NCI-H748 (cell line): ENCODE measurements around the gene VAV2.
"Not testable (repeated sequence)": the region's sequence is repeated elsewhere in the genome, so short reads cannot be mapped to it uniquely, and the experiment has no call there.

Experiments
- DNase-seq: peaks from one replicate; lab custom pipeline; 2025; ENCODE audit not compliant: unreplicated experiment; lab: John Stamatoyannopoulos, UW

VAV2 gene

GRCh38 chr9:133777871-133778270 is 214.3 kb downstream of the VAV2 start:
- DNase-seq = no peak

DNA sequence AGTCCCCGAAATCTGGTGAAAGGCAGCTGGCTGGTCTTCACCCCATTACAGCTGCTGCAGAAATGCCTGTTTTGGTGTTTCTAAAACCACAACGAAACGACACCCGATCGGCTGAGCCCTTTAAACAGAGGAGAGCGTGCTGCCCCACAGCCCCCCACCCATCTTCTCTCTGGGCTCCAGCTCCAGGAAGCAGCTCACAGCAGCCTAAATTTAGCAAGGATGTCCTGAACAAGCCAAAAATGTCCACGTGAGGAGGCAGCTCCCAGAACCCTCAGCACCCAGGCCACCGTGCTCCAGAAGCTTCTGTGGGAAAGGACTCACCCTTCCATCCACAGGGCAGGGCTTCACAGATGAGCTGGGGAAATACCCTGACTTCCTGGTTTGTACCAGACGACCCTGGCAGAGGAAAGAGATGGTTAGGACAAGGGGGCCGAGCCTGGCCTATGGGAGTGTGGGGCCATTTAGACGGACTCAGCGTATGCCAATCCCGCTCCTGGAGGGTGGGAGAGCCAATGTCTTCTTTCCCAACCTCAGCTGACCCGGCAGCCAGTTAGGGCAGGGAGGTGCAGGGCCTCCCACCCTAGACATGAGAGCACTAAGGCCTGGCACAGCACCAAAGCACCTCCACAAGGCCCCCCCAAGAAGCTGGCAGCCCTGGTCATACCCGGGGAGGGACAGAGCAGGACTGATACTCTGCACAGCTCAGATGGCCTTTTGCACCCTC is 214.9 kb downstream of the VAV2 start:
- no peak for DNase-seq

DNA sequence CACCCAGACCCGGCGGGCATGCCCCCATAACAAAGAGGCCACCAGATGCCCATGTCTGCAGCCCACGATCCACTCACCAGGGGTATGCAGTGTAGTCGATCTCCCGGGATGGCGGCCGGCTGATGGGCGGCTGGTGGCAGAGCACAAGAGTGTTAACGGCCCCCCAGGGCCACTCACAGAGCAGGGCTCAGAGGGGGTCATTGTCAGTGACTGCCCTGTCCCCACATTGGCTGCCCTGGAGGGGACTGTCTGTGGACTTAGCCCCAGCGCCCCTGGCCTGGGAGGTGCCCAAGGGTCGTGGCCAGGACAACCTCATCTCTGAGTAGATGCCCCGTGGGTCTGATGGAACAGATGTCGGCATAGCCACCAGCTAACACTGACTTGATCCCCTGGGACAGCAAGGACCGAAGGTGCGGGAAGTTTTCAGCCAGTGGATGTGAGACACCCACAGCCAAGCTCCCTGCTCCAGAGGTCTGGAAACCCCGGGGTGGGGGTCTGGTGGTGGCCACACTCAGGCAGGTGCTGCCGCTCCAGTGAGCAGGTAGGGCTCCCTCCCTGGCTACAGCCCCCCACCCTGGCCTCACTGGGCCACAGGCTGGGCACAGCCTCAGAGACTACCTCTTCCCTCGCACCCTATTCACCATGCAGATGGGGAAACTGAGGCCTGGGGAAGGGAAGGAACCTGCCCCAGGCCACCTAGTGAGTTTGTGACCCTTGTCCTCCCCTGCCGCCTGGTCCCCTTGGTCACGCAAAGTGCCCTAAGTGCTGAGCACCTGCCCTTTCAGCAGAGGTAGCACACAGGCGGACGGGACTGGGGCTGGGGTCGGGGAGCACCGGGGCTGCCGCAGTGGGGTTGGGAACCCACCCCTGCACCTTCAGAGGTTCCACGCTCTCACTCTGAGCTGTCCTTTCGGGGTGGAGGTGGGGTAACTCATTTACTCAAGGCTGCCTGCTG is 215.9 kb downstream of the VAV2 start:
- no peak for DNase-seq

- no peak for DNase-seq
Measured at GRCh38 chr9:133775291-133775690, 216.8 kb downstream of the VAV2 start.

DNA sequence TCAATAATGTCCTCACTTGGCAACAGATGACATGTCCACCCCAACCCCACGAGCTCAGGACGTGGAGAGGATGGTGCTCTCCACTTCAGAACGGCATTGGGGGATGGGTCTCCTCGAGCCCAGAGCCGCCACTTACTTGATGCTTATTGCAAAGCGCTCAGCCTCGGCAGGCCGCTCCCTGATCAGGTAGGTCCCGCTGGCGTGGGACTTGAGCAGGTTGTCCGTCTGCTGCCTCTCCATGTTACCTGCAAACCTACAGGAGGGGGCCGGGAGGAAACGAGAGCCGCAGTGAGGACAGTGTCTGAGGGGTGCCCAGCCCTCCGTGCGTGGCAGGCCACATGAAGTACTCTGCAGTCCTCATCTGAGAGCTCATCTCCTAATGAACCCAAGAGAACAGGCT is 217.3 kb downstream of the VAV2 start:
- no peak for DNase-seq

DNA sequence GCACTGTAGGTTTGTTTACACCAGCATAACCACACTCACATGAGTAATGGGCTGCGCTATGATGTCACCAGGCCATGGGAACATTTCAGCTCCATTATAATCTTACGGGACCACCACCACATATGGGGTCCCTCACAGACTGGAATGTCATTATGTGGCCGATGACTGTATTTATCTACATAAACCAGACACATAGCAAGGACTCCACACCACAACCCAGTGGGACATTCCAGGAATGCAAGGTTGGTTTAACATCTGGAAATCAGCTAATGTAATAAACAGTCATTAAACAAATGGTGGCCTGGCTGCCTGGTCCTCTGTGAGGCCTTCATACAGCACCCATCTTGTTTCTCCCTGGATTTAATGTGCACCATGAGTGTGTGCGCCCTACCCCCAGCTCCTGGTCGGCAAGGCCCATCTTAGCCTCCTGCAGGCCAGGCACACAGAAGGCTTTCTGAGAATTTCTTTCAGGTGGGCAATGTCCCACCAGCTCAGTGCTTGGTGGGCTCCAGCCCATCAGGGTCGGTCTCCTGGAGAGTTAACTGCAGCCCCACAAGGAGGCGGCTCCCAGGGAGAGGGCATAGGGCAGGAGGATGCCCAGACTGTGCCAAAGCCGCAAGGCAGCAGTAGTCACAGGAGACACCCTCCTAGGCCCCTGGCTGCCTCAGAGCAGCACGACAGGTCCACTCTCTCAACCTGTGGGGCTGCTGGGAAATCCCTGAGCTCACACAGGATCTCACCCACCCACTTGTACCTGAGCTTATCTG is 218.1 kb downstream of the VAV2 start:
- DNase-seq = no peak

- no peak for DNase-seq
Measured at GRCh38 chr9:133772581-133772980, 219.5 kb downstream of the VAV2 start.

- no peak for DNase-seq
Measured at GRCh38 chr9:133771486-133772482, 220.3 kb downstream of the VAV2 start.

- no peak for DNase-seq
Measured at GRCh38 chr9:133770076-133770777, 221.9 kb downstream of the VAV2 start.

- DNase-seq = no peak
Measured at GRCh38 chr9:133769511-133770075, 222.5 kb downstream of the VAV2 start.

GRCh38 chr9:133768859-133769510 is 223.1 kb downstream of the VAV2 start:
- DNase-seq = no peak

GRCh38 chr9:133768371-133768858 is 223.7 kb downstream of the VAV2 start:
- no peak for DNase-seq

GRCh38 chr9:133767625-133768024 is 224.5 kb downstream of the VAV2 start:
- no peak for DNase-seq

DNA sequence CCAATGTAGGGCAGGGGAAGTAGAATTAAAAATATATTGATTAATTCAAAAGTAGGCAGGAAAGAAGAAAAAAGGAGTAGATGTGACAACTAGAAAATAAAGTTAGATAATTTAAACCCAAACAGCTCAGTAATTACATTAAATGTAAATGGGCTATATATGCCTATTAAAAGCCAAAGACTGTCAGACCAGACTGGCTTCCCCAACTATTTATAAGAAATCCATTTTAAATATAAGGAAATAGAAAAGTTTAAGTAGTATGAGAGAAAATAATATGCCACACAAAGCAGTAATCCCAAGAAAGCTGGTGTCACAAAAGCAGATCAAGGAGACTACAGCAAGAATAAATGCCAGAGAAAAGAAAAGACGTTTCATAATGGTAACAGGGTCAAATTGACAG is 225.1 kb downstream of the VAV2 start:
- DNase-seq = no peak

- DNase-seq = not testable (repeated sequence)
Measured at GRCh38 chr9:133766234-133766633, 225.9 kb downstream of the VAV2 start.

GRCh38 chr9:133763272-133764183 is 228.6 kb downstream of the VAV2 start:
- DNase-seq = no peak

GRCh38 chr9:133762488-133763271 is 229.4 kb downstream of the VAV2 start:
- DNase-seq = no peak
